Measurements from ENCODE around the gene TMEM141. TPM values are rescaled to one million over a fixed set of nuclear protein-coding genes. Genes with fewer than 3 reads are reported as not detected.
"Not testable (repeated sequence)": the region's sequence is repeated elsewhere in the genome, so short reads cannot be mapped to it uniquely, and the experiment has no call there.

The TMEM141 gene
- total and polyA plus RNA-seq, 10 of the 15 experiments (the other 5 are each of a cell fraction or from before 2014, with no cell fraction given): 7.8 to 48.6 (median 34.4) TPM

- TF ChIP-seq PKNOX1 (IDR thresholded peaks at IDR 0.05): peak; percentile 40; the same call in 1 of the 2 replicates
- FAIRE-seq; H4K20me1 ChIP-seq (ENCODE audit: control insufficient read depth, insufficient read depth); H3K27me3 ChIP-seq (replicated peaks in 1 of 2; ENCODE audit: control insufficient read depth in 2 of 2, insufficient read depth in 2 of 2, low read length in 1 of 2); H3K27ac ChIP-seq (ENCODE audit: control insufficient read depth, insufficient read depth); H3K4me2 ChIP-seq (ENCODE audit: control insufficient read depth, insufficient read depth); H3K79me2 ChIP-seq (ENCODE audit: control insufficient read depth, insufficient read depth, low read length); H3K4me1 ChIP-seq (ENCODE audit: control insufficient read depth, insufficient read depth, low read length); ATAC-seq; BruUV-seq (replicated peaks); DNase-seq (ENCODE audit: low read depth, low spot score); H3K36me3 ChIP-seq (ENCODE audit: control insufficient read depth in 2 of 2, insufficient read depth in 2 of 2, low read length in 1 of 2); H3K9ac ChIP-seq (ENCODE audit: control insufficient read depth, insufficient read depth, low read length); H3K4me3 ChIP-seq; H3K9me3 ChIP-seq (replicated peaks; ENCODE audit: control insufficient read depth, insufficient read depth, low read length); in situ Hi-C loops (cut with MboI); H2AFZ ChIP-seq (ENCODE audit: control insufficient read depth, low read depth, low read length): not testable (repeated sequence)
- WGBS (ENCODE audit: insufficient coverage, insufficient replicate concordance, low lambda C conversion rate, missing lambda C conversion rate): 5% methylated on average over 4 of the region's 4 CpGs
- SMC1A ChIA-PET (ENCODE audit: uncharacterized antibody, unreplicated experiment): interaction anchor here (1.1 to 3.7 kb wide), 4 partner anchors 9 to 261 kb away, joined by 3 to 23 read pairs (median 12); no protein-coding TSS in a partner anchor
- CTCF ChIA-PET: interaction anchor here (1.0 to 13.1 kb wide), 13 partner anchors 9 to 450 kb away, joined by 3 to 163 read pairs (median 7); partner anchors contain the start of genes AJM1, PAXX and RNF208
- RAD21 ChIA-PET (ENCODE audit: unreplicated experiment): interaction anchor here (0.6 to 4.1 kb wide), 3 partner anchors 19 to 248 kb away, joined by 3 to 28 read pairs (median 6); no protein-coding TSS in a partner anchor
- intact Hi-C loops (cut with micrococcal nuclease; ENCODE audit: unreplicated experiment): loop anchor here (1.0 to 5.0 kb wide), 3 partner anchors 248 to 450 kb away; no protein-coding TSS in a partner anchor
- POLR2A ChIA-PET: interaction anchor here (0.6 to 1.5 kb wide), 2 partner anchors 29 to 474 kb away, joined by 3 to 4 read pairs; no protein-coding TSS in a partner anchor
Measured at GRCh38 chr9:136786983-136787382, 4.2 kb upstream of the TMEM141 start.

- no peak overlapping the region for H3K9ac ChIP-seq (ENCODE audit: control insufficient read depth, insufficient read depth, low read length)
- H3K27ac ChIP-seq (ENCODE audit: control insufficient read depth, insufficient read depth): no peak overlapping the region
- ATAC-seq (peak; percentile 8; the same call in 2 of the 3 replicates), FAIRE-seq (no peak), DNase-seq (ENCODE audit: low read depth, low spot score) (no peak)
- intact Hi-C loops (cut with micrococcal nuclease; ENCODE audit: unreplicated experiment) (loop anchor here (1.0 to 5.0 kb wide), 3 partner anchors 247 to 449 kb away; no protein-coding TSS in a partner anchor), in situ Hi-C loops (cut with MboI) (no loop called here)
- H3K79me2 ChIP-seq (ENCODE audit: control insufficient read depth, insufficient read depth, low read length): peaks cover 2% of the 10 kb centered on the region; the same call in 1 of the 2 replicates
- ChIA-PET CTCF (interaction anchor here (1.0 to 13.1 kb wide), 18 partner anchors 9 to 449 kb away, joined by 3 to 163 read pairs (median 6); partner anchors contain the start of genes AJM1, FUT7 and PAXX), SMC1A (ENCODE audit: uncharacterized antibody, unreplicated experiment) (interaction anchor here (0.8 to 3.7 kb wide), 6 partner anchors 10 to 261 kb away, joined by 3 to 23 read pairs (median 4); no protein-coding TSS in a partner anchor), POLR2A (interaction anchor here (0.6 to 1.4 kb wide), 3 partner anchors 114 to 474 kb away, joined by 3 to 4 read pairs (median 3); no protein-coding TSS in a partner anchor), RAD21 (ENCODE audit: unreplicated experiment) (interaction anchor here (0.6 to 4.1 kb wide), 6 partner anchors 10 to 283 kb away, joined by 3 to 28 read pairs (median 5); partner anchors contain the start of gene SAPCD2)
- H3K9me3 ChIP-seq (replicated peaks; ENCODE audit: control insufficient read depth, insufficient read depth, low read length): no peaks in the 10 kb centered on the region
- peaks cover 2% of the 10 kb centered on the region; the same call in 1 of the 2 replicates for H4K20me1 ChIP-seq (ENCODE audit: control insufficient read depth, insufficient read depth)
- peaks cover 10% of the 10 kb centered on the region for H3K4me1 ChIP-seq (ENCODE audit: control insufficient read depth, insufficient read depth, low read length)
- H3K4me3 ChIP-seq: no peak overlapping the region
- H3K4me2 ChIP-seq (ENCODE audit: control insufficient read depth, insufficient read depth): no peak overlapping the region
- WGBS (ENCODE audit: insufficient coverage, insufficient replicate concordance, low lambda C conversion rate, missing lambda C conversion rate): 12% methylated on average over 21 of the region's 21 CpGs
- no peak overlapping the region for H2AFZ ChIP-seq (ENCODE audit: control insufficient read depth, low read depth, low read length)
- no peaks in the 10 kb centered on the region for H3K27me3 ChIP-seq (replicated peaks in 1 of 2; ENCODE audit: control insufficient read depth in 2 of 2, insufficient read depth in 2 of 2, low read length in 1 of 2)
- no TSS peak for BruUV-seq (replicated peaks)
- no peaks in the 10 kb centered on the region for H3K36me3 ChIP-seq (ENCODE audit: control insufficient read depth in 2 of 2, insufficient read depth in 2 of 2, low read length in 1 of 2)
- TF ChIP-seq CTCF (IDR thresholded peaks at IDR 0.05 in 2 of 3, conservative IDR thresholded peaks at IDR 0.05 in 1 of 3; ENCODE audit: control insufficient read depth in 2 of 3, extremely low read depth in 1 of 3, insufficient read depth in 1 of 3, low read depth in 3 of 3, low read length in 3 of 3) (peak; percentile 64 to 92 (median 77)), RCOR1 (conservative IDR thresholded peaks at IDR 0.05; ENCODE audit: low read depth, low read length) (no peak), EGR1 (IDR thresholded peaks at IDR 0.05; ENCODE audit: borderline replicate concordance in 1 of 2, low read depth in 2 of 2, low read length in 2 of 2) (0 out of 3 replicates have a peak, but pooled peaks of 1 of the 2 experiments have one; percentile 22), BHLHE40 (IDR thresholded peaks at IDR 0.05; ENCODE audit: borderline replicate concordance in 1 of 2, low read depth in 2 of 2, low read length in 1 of 2) (0 out of 4 replicates have a peak, but pooled peaks of 1 of the 2 experiments have one; percentile 13), ETV6 (conservative IDR thresholded peaks at IDR 0.05 in 1 of 2, IDR thresholded peaks at IDR 0.05 in 1 of 2; ENCODE audit: borderline replicate concordance in 1 of 2, low read depth in 1 of 2) (no peak), IRF3 (IDR thresholded peaks at IDR 0.05) (no peak), SMC3 (IDR thresholded peaks at IDR 0.05; ENCODE audit: borderline replicate concordance, low read length) (peak; percentile 63)
Measured at GRCh38 chr9:136787690-136788400, 3.3 kb upstream of the TMEM141 start.
